Measurements from ENCODE around the gene SPDYE16. TPM values are rescaled to one million over a fixed set of nuclear protein-coding genes. Genes with fewer than 3 reads are reported as not detected.
"Not testable (repeated sequence)": the region's sequence is repeated elsewhere in the genome, so short reads cannot be mapped to it uniquely, and the experiment has no call there.

Gene SPDYE16
- total and polyA plus RNA-seq, 2 experiments from 2014 or later = 0.53 TPM; not detected in 1

DNA sequence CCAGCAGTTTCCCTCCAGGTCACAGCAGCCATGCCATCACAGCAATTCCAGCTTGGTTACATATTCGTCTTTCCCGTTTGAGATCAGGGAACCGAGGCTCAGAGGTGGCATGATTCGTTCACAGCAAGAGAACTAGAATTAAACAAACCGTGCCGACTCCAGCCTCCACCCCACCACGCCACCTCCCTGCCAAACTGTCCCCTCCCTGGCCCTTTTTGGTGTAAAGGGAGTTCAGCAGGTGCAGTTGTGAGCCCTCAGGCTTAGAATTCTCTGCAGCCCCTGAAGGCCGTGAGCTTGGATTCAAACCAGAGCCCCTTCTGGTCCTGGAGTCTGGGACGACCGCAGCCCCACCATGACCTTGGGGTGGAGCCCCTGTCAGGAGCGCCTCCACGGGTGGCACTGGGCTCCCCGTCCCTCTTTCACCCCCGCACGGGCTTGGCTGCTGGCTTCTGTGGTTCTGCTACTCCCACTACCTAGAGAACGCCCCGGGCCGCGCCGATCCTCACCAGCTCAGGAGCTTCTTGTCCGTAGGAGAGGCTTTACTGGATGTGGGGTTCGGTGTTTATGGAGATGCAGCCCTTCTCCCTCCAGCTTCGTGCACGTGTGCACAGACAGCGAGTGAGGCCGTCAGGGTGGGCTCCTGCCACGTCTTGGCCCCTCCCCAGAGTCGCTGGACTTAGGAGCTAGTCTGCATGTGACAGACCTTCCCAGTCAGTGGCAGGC is 43.7 kb downstream of the SPDYE16 start:
- in situ Hi-C loops (cut with MboI); H4K20me1 ChIP-seq (ENCODE audit: insufficient read depth); H3K79me2 ChIP-seq (ENCODE audit: insufficient read depth); H3K4me2 ChIP-seq (ENCODE audit: unreplicated experiment); H2AFZ ChIP-seq; H3K27me3 ChIP-seq (replicated peaks; ENCODE audit: insufficient read depth); H3K4me1 ChIP-seq (ENCODE audit: insufficient read depth); H3K9ac ChIP-seq; H3K9me2 ChIP-seq (ENCODE audit: insufficient read depth); H3F3A ChIP-seq (ENCODE audit: insufficient read depth); H3K9me3 ChIP-seq (ENCODE audit: low read depth); DNase-seq; H3K36me3 ChIP-seq (ENCODE audit: low read depth); H3K27ac ChIP-seq; H3K4me3 ChIP-seq: not testable (repeated sequence)
- WGBS, 2 experiments (ENCODE audit: low coverage in 1 of 2, low lambda C conversion rate in 2 of 2, missing lambda C conversion rate in 2 of 2) = 93 to 96% methylated on average over 14 to 16 of the region's 28 CpGs

DNA sequence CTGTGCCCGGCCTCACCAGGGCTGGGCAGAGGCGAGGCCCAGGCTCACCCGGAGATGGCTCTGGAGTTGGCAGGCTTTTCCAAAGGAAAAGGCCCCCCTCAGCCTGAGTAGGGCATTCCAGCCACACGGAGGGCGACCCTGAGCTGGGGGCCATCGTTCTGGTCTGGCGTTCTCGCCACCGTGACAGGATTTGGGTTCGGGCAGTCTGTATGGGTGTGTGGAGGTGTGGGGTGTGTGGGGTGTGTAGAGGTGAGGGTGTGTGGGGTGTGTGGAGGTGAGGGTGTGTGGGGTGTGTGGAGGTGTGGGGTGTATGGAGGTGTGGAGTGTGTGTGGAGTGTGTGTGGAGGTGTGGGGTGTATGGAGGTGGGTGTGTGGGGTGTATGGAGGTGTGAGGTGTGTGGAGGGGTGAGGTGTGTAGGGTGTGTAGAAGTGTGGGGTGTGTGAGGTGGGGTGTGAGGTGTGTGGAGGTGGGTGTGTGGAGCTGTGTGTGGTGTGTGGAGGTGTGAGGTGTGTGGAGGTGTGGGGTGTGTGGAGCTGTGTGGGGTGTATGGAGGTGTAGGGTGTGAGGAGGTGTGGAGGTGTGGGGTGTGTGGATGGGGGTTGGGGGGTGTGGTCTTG is 44.4 kb downstream of the SPDYE16 start:
- H3K9ac ChIP-seq; DNase-seq; H3K79me2 ChIP-seq (ENCODE audit: insufficient read depth); in situ Hi-C loops (cut with MboI); H3K36me3 ChIP-seq (ENCODE audit: low read depth); H3K4me1 ChIP-seq (ENCODE audit: insufficient read depth); H3K9me3 ChIP-seq (ENCODE audit: low read depth); H3K4me3 ChIP-seq; H3K4me2 ChIP-seq (ENCODE audit: unreplicated experiment); H2AFZ ChIP-seq; H3K27me3 ChIP-seq (replicated peaks; ENCODE audit: insufficient read depth); H3K9me2 ChIP-seq (ENCODE audit: insufficient read depth); H4K20me1 ChIP-seq (ENCODE audit: insufficient read depth); H3K27ac ChIP-seq; H3F3A ChIP-seq (ENCODE audit: insufficient read depth): not testable (repeated sequence)
- 81 to 82% methylated on average over 7 of the region's 10 CpGs for WGBS, 2 experiments (ENCODE audit: low coverage in 1 of 2, low lambda C conversion rate in 2 of 2, missing lambda C conversion rate in 2 of 2)

DNA sequence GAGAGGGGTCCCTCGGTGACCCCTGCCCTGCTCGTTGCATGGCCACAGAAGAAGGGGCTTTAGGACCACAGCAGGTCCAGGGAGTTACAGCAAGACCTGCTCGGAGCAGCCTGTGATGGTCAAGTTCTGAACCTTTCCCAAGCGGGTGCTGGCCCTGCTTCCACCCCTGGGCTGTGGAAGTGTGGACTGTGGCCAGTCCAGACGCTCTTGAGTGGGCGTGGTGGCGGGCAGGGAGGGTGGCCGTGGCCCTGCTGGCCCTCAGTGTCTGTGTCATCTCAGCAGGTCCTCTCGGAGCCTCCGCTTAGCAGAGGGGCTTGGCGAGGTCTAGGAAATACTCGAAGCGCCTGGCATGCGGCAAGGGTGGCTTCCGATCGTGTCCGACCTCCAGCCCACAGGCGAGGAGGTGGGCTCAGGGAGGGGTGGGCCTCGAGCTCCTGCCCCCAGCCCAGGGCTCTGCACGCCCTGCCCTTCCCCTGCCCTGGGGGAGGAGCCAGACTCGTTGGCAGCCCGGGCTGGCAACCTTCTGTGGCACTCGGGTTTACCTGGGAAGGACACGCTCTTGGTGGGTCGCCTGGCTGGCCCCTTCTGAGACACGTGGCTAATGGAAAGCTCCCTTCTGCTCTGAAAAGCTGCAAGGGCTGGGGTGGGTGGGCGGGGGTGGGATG is 45.0 kb downstream of the SPDYE16 start:
- H3K9ac ChIP-seq; H3K27ac ChIP-seq; H3K27me3 ChIP-seq (replicated peaks; ENCODE audit: insufficient read depth); H3K4me1 ChIP-seq (ENCODE audit: insufficient read depth); H3K36me3 ChIP-seq (ENCODE audit: low read depth); H3K79me2 ChIP-seq (ENCODE audit: insufficient read depth); in situ Hi-C loops (cut with MboI); H4K20me1 ChIP-seq (ENCODE audit: insufficient read depth); H3K4me3 ChIP-seq; H2AFZ ChIP-seq; H3K9me3 ChIP-seq (ENCODE audit: low read depth); H3K4me2 ChIP-seq (ENCODE audit: unreplicated experiment); DNase-seq; H3K9me2 ChIP-seq (ENCODE audit: insufficient read depth); H3F3A ChIP-seq (ENCODE audit: insufficient read depth): not testable (repeated sequence)
- 78 to 82% methylated on average over 13 to 14 of the region's 27 CpGs for WGBS, 2 experiments (ENCODE audit: low coverage in 1 of 2, low lambda C conversion rate in 2 of 2, missing lambda C conversion rate in 2 of 2)

DNA sequence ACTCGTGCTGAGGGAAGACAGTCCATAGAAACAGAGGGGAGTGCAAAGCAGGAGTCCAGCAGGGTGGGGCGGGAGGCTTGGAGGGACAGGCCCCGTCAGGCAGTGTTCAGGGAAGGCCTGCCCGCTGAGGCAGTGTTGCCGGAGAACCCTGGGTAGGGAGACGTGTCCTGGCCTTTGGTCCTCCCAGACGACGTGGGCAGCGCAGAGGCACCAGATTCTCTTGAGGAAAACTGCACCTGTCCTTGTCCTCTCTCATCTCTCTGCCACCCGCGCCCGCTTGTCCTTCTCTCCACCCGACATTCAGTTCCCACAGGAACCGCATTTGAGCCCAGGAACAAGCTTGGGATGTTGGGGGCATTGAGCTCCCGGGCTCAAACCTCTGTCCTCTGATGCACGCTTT is 47.4 kb downstream of the SPDYE16 start:
- 90 to 94% methylated on average over 7 to 16 of the region's 16 CpGs for WGBS, 2 experiments (ENCODE audit: low coverage in 1 of 2, low lambda C conversion rate in 2 of 2, missing lambda C conversion rate in 2 of 2)

DNA sequence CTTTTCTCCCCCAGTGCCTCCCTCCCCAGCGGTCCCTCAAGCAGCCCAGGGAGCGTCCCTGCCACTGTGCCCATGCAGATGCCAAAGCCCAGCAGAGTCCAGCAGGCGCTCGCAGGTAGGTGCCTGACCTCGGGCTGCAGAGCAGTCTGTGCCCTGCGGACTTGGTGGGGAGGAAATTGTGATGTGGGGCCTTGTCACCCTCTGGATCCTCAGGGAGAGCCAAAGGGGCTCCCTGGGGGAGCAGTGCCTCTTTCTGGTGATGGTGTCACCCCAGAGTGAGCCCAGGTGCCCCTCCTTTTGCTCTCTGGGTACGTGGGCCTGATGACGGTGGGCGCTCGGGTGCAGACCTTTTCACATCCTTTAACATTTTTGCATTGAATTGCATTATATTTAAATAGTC is 51.0 kb downstream of the SPDYE16 start:
- H4K20me1 ChIP-seq (ENCODE audit: insufficient read depth); H3K36me3 ChIP-seq (ENCODE audit: low read depth); H3K9me2 ChIP-seq (ENCODE audit: insufficient read depth); H3K27ac ChIP-seq; H2AFZ ChIP-seq; H3K9me3 ChIP-seq (ENCODE audit: low read depth); H3K79me2 ChIP-seq (ENCODE audit: insufficient read depth); H3K9ac ChIP-seq; DNase-seq; H3K4me1 ChIP-seq (ENCODE audit: insufficient read depth); H3K4me2 ChIP-seq (ENCODE audit: unreplicated experiment); in situ Hi-C loops (cut with MboI); H3K4me3 ChIP-seq; H3K27me3 ChIP-seq (replicated peaks; ENCODE audit: insufficient read depth); H3F3A ChIP-seq (ENCODE audit: insufficient read depth): not testable (repeated sequence)
- WGBS, 2 experiments (ENCODE audit: low coverage in 1 of 2, low lambda C conversion rate in 2 of 2, missing lambda C conversion rate in 2 of 2) = 80 to 100% methylated on average over 1 to 4 of the region's 10 CpGs

More for the DNA sequence above, 47.4 kb downstream of the SPDYE16 start:
- H3K27me3 ChIP-seq (replicated peaks; ENCODE audit: insufficient read depth); H3K4me2 ChIP-seq (ENCODE audit: unreplicated experiment); H3K79me2 ChIP-seq (ENCODE audit: insufficient read depth); H3K9me3 ChIP-seq (ENCODE audit: low read depth); H3K4me1 ChIP-seq (ENCODE audit: insufficient read depth); H4K20me1 ChIP-seq (ENCODE audit: insufficient read depth); H2AFZ ChIP-seq; H3K36me3 ChIP-seq (ENCODE audit: low read depth); DNase-seq; H3K9ac ChIP-seq; in situ Hi-C loops (cut with MboI); H3K27ac ChIP-seq; H3K4me3 ChIP-seq; H3F3A ChIP-seq (ENCODE audit: insufficient read depth); H3K9me2 ChIP-seq (ENCODE audit: insufficient read depth): not testable (repeated sequence)

DNA sequence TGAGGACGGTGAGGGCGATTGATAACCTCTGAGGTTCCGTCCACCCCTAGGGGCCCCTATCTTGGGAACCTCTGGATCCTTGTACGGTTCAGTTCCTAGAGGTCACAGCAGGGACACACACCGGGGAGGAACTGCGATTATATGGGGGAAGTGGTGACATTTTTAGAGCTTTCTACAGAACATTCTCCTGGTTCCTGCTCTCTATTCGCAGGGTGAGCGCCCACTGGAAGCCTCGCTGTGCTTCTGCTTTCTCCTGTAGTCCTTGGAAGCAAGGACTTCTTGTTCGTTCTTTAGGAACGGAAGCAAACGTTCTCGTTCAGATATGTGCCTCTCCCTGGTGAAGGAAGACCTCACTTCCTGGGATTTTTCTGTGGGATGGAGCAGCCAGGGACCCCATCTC is 55.1 kb downstream of the SPDYE16 start:
- H2AFZ ChIP-seq; H3K36me3 ChIP-seq (ENCODE audit: low read depth); H3K9me3 ChIP-seq (ENCODE audit: low read depth); H3K27ac ChIP-seq; H3K79me2 ChIP-seq (ENCODE audit: insufficient read depth); H4K20me1 ChIP-seq (ENCODE audit: insufficient read depth); H3K4me1 ChIP-seq (ENCODE audit: insufficient read depth); H3K9ac ChIP-seq; H3K27me3 ChIP-seq (replicated peaks; ENCODE audit: insufficient read depth); DNase-seq; H3K4me2 ChIP-seq (ENCODE audit: unreplicated experiment); in situ Hi-C loops (cut with MboI); H3F3A ChIP-seq (ENCODE audit: insufficient read depth); H3K9me2 ChIP-seq (ENCODE audit: insufficient read depth); H3K4me3 ChIP-seq: not testable (repeated sequence)
- WGBS, 2 experiments (ENCODE audit: low coverage in 1 of 2, low lambda C conversion rate in 2 of 2, missing lambda C conversion rate in 2 of 2) = 83 to 100% methylated on average over 4 to 12 of the region's 13 CpGs

DNA sequence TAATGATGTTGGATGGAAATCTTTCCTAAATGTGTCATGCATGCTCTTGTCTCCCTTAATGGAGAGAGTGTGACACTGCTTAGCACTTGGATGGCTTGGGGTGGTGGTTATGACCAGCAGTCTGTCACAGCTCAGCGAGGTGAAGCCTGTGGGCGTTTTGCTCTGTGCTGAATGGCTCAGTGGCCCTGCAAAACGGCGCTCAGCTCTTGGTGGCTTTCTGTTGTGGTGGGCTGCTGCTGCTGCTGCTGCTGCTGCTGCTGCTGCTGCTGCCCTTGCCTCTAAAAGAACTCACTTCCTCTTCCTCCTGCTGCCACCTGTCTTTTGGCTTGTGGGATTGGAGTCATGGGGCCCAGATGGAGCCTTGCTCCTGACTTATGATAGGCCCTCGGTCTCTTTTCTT is 56.5 kb downstream of the SPDYE16 start:
- DNase-seq; H3K4me1 ChIP-seq (ENCODE audit: insufficient read depth); H3K4me3 ChIP-seq; H3K9me2 ChIP-seq (ENCODE audit: insufficient read depth); H3F3A ChIP-seq (ENCODE audit: insufficient read depth); H3K36me3 ChIP-seq (ENCODE audit: low read depth); H2AFZ ChIP-seq; H3K4me2 ChIP-seq (ENCODE audit: unreplicated experiment); H4K20me1 ChIP-seq (ENCODE audit: insufficient read depth); H3K27me3 ChIP-seq (replicated peaks; ENCODE audit: insufficient read depth); H3K27ac ChIP-seq; H3K79me2 ChIP-seq (ENCODE audit: insufficient read depth); H3K9me3 ChIP-seq (ENCODE audit: low read depth); in situ Hi-C loops (cut with MboI); H3K9ac ChIP-seq: not testable (repeated sequence)
- 63% methylated on average over 2 of the region's 5 CpGs; no CpG with 5 or more reads in 1 of the 2 experiments for WGBS, 2 experiments (ENCODE audit: low coverage in 1 of 2, low lambda C conversion rate in 2 of 2, missing lambda C conversion rate in 2 of 2)

Measured in GM23248 (cell line).